Stimulated activated CD8-positive, alpha-beta memory T cell treated with anti-CD3 and anti-CD28 coated beads, Interleukin-12 subunit alpha, Interleukin-12 subunit beta, amount 100 ng/mL, for 1 hour (primary cell): ENCODE measurements around the gene PRKAR2B.

ENCODE experiments used
- DNase-seq: peaks from one replicate; pipeline ENCODE4 v3.0.0-alpha.2; 2020; ENCODE audit warnings: low read depth

The PRKAR2B gene

DNA sequence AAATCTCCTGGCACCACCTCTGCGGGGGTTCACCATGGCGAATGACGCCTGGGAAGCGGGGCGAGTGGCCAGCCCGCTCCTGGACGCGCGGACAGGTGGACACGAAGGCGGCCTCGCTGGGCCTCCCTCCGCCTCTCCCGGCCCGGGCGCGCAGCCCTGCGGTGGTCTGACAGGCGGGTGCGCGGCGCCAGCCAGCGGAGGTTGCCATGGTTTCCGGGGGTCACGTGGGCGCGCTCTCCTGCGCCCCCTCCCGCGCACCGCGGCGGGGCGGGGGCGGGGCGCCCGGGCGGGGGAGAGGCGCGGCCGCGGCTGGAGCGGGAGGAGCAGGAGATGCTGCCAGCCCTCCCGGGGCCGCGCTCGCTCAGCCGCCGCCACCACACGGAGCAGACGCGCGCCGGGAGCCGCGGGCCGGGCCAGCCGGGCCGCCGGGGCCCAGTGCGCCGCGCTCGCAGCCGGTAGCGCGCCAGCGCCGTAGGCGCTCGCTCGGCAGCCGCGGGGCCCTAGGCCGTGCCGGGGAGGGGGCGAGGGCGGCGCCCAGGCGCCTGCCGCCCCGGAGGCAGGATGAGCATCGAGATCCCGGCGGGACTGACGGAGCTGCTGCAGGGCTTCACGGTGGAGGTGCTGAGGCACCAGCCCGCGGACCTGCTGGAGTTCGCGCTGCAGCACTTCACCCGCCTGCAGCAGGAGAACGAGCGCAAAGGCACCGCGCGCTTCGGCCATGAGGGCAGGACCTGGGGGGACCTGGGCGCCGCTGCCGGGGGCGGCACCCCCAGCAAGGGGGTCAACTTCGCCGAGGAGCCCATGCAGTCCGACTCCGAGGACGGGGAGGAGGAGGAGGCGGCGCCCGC lies at the start of gene PRKAR2B:
Gene PRKAR2B, plus strand, starts transcription at position 359 of the 848 bp plus-strand sequence. Its CDS starts 203 bp downstream, at position 562.
- peak; percentile 53 for DNase-seq

DNA sequence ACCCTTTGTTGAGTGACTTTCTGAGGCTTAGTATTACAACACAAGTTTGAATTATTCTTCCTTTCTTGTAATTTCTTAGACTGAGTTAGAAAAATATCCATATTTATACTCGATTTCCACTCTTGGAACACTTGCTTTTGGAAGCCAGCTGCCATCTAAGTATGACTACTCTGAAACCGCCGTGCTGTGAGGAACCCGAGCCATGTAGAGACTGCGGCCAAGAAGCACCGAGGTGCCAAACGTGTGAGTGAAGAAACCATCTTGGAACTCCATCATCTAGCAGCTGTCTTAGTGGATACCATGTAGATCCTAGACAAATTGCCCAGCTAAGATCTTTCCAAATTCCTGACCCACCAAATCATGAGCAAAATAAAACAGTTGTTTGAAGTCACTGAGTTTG lies 49.7 kb upstream of the PRKAR2B start:
- no peak for DNase-seq

DNA sequence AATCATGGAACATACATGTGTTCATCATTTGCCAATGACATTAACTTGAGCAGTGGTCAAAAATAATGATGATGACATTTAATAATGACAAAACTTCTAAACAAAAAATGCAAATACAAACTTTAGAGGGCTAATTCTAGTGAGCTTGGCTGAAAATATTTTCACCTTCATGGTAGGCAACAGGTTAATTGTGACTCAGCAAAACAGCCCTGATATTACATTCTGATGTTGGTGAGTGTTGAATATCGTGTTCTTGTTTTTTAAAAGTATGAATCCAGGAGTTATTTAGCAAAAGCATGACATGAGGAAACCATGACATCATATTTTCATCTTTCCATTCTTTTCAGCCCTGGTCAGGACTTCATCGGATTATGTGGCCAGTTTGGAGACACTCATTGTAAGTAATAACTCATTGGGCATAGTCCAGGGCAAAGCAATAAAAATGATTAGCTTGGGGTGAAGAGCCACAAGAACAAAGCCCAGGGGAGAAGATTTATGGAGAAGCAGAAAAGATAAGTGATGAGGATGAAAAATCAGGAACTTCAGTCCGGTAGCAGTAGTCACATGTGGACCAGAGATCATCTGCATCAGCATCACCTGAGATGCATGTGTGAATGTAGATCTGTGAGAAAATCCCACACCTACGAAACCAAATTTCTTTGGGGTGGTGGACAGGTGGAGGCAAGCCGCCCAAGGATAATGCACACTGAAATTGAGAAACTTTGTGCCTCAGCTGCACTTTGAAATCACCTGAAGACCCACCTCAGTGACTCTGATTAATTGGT lies 46.8 kb upstream of the PRKAR2B start:
- DNase-seq = no peak

DNA sequence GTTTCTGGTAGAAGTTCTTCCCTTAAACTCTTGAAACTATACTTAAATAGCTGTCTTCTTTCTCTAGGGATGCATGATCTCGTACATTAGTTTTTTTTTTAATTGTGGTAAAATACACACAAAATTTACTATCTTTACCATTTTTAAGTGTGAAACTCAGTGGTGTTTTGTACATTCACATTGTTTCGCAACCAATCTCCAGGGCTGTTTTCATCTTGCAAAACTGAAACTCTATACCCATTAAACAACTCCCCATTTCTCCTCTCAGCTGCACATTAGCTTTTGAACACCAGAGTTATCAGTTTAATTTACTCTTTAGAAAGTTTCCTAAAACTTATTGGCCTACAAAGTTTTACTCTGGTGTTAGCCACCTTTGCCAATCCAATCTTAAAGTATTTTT lies 45.5 kb upstream of the PRKAR2B start:
- no peak for DNase-seq

DNA sequence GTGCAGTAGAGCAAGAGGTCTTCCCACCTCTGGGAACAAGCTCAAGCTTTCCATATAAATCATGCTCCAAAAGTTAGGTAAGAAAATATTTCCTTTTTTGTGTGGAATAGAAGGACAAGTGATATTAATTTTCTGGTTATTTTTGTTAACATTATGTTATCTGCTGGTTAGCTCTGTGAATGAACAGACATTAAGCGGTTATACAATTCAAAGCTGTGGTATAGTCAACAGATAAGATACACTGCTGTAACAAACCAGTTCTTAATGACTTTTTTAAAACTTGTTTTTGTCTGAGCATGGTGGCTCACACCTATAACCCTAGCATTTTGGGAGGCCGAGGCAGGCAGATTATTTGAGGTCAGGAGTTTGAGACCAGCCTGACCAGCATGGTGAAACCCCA lies 43.0 kb upstream of the PRKAR2B start:
- DNase-seq = no peak

DNA sequence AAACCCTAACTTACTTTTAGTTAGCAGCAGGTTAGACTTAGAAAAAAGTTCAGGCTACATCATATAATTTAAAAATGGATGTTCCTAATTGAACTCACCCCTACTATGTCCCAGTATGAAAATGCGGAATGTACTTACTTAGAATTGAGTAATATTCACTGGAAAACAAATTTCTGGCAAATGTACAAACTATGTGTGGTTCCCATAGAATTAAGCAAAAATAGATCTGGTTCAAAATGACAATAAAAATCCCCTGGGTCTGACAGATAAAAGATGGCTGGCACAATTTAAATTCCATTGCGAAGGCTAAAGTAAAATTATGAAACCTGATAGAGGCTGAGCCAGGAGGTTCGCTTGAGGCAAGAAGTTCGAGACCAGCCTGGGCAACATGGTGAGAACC lies 42.4 kb upstream of the PRKAR2B start:
- no peak for DNase-seq

DNA sequence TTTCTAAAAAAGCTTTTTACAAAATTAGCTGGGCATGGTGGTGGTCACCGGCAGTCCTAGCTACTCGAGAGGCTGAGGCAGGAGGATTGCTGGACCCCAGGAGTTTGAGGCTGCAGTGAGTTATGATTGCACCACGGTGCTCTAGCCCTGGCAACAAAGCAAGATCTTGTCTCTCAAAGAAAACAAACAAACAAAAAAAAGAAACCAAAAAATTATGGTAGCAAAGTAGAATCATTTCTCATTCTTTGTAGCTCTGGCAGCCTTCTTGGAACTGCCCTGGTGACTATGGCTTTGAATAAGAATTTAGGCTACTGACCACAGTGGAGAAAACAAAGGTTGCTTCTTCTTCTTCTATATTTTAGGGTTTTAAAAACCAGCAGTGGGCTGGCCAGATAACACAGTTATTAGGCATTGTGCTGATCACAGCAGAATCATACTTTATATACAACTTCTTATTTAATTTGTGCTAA lies 41.9 kb upstream of the PRKAR2B start:
- DNase-seq = no peak

DNA sequence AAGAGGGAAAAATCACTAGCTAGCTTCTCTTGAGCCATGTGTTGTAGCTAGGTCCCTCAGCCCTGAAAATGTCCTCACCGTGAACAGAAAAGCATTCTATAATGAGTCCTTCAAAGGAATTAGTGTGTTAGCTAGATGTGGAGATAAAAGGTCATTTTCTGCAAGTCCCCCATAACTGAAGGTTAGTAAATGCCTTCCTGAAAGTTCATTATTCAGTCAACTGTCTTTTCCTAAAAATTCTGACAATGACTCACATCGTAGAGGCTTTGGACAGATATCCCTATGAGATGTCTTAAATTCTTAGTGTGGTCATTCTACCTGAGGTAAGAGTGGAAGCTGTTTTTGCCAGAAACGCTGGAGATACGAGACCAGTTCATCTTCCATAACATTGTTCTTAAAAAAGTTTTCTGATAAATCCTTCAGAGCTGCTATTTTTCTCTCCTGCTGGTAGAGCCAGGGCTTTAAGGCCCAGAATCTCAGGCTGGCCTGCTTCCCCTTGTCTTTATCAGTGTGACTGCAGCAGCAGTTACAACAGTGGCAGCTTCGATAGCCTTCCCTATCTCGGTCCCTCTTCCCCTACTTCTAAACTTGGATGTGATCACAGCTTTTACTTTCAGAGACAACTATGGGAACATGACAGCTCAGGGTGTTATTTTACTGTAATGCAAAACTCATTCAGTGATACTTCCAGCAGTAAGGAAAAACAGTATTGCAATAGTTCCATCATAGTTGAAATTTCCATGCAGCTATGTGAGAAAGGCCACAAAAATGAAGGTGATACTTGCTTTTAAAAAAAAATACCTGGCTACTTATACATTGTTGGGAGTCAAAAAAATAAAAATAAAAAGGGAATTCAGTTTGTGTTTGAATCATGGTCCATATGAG lies 37.3 kb upstream of the PRKAR2B start:
- no peak for DNase-seq

DNA sequence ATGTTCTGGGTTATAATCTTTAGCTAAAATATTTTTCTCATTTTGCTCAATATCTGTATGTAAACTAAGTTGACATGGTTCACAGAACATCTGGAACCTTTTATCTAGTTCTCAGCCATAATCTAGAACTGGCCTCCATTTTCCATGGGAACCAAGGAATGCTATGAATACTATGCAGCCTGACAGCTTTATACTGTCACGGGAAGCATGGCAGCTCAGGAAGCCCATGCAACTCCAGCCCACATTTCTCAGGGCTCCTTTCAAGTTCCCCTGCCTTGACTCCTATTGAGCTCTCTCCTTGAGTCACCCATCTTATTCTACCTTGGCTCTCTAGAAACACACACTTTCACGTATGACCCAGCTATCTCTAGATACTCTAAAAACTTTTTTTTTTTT lies 36.6 kb upstream of the PRKAR2B start:
- no peak for DNase-seq

DNA sequence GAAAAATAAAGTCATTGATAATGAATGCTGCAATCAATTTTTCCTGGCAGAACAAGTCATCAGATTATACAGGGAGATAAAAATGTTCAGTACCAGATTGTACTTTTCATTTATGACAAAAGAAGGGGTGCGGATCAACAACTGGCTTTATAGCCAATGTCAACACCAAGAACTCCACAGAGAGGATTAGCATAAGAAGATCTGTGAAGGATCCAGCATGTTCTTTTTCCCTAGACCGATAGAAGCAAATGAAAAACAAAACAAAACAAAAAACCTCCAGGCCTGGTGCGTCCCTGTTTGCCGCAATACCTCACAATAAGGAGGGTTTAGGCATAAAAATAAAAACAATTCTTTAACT lies 34.7 kb upstream of the PRKAR2B start:
- no peak for DNase-seq

DNA sequence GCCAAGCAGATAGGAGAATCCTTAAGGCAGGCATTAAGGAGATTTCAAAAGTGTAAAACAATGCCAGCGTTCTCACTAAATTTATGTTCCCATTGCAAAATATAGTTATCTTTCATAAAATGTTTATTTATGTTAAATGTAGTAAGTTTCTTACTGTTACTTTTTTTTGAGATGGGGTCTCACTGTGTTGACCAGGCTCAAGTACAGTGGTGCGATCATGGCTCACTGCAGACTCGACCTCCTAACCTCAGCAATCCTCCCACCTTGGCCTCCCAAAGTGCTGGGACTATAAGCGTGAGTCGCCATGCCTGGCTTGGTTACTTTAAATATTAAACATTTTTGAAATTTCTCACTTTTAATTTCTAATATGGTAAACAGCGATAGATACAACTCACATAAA lies 31.8 kb upstream of the PRKAR2B start:
- DNase-seq = no peak

DNA sequence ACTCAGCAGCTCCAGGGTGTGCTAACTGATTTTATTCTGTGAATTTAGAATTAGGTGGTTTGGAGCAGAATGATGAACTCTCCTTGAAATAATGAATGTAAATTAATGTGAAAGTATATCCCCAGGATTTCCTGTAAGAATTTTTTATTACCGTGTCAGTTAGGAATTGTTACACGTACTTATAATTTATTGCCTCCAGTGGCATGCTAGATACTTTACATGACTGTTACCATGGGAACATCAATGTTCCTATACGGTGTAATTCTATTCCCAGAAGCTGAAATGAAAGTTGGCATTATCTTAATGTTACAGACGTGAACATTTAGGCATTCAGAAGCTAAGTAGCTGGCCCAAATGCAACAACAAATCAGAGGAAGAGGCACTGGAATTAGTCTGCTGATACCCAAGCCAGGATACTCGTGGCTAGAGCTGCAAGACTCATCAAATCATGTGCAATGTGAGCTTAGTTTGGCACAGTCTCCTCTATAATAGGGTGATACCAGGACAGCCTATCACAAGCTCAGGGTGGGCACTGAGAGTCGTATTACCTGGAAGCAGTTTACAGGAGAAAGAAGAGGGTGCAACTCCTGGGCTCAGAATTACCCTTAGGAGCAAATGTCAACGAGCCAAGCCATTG lies 30.0 kb upstream of the PRKAR2B start:
- no peak for DNase-seq

DNA sequence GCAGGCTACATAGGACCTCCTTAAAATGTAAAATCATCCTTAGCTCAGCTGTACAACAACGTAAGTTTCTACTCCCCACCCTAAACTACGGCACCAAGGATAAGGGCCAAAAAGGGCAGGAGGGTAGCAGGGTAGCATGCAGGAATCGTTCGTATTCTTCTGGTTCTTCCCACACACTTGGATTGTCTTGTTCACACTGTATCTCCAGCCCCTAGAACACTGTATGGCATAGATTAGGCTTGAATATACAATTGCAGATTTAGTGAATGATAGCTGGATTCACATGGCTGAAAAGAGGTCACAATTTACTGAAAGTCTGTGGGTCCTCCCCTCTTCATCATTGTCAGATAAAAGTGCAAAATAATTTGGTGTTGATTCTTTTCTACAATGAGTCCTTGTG lies 28.2 kb upstream of the PRKAR2B start:
- DNase-seq = no peak

DNA sequence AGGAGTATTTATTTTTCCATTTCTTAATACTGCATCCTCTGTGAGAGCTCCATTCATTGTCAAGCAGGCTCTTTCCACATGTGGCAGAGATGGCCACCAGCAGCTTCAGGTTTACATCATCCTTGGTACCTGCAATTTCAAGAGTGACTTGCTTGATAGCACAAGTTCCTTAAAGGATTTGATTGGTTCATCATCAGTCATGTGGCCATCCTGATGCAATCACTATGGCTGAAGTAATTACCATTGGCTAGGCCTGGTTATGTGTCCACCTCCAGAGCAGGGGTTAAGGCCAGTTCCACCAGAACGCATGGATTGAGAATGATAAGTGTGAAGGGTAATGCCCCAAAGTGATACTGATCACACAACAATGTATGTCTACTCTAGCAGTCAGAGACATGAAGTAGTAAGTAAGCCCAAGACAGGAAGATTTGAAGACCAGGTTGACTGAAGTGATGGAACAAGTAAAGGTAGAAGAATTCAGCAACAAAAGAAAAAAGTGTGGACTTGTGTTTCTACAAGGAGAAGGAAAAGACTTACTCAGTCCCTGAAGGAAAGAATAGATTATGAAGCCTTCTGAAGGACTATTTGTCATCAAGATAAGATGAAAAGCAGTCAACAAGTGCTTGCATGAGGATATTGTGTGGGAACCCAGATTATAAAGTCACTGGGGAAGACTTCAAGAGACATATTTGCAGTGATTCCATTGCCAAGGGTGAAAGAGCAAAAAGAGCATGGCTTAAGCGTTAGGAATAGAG lies 26.4 kb upstream of the PRKAR2B start:
- DNase-seq = no peak

DNA sequence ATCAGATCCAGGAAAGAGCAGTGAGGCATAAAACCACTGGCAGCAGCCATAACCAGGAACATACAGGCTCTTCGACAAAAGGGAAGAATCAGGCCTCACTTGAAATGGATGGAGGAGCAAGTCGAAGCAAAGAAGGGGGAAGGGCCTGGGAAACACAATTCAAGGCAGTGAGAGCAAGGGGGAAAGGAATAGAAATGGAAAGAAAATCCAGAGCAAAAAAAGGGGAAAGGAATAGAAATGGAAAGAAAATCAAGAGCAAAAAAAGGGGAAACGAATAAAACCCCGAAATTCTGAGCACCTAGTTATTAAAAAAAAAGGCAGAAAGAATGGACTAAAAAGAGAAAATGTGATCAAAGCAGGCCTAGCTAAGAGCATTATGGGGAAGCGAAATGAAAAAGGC lies 24.1 kb upstream of the PRKAR2B start:
- DNase-seq = no peak

DNA sequence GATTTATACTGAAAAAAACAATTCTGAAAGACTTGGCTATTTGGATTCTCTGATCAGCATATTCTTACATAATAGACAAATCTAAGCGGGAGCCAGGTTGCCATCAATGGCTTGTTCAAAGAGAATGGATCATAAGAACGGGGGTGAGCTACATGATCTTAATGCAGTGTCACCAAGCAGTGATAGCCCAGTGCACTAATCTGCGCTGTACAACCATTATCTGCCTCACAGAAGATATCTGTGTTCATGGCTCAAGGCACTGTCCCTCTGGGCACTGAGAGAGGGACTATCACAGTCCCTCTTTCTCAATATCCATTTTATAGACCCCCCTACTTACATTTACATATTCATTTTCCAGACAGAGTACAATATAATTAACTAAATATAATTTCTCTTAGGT lies 22.9 kb upstream of the PRKAR2B start:
- DNase-seq = no peak

DNA sequence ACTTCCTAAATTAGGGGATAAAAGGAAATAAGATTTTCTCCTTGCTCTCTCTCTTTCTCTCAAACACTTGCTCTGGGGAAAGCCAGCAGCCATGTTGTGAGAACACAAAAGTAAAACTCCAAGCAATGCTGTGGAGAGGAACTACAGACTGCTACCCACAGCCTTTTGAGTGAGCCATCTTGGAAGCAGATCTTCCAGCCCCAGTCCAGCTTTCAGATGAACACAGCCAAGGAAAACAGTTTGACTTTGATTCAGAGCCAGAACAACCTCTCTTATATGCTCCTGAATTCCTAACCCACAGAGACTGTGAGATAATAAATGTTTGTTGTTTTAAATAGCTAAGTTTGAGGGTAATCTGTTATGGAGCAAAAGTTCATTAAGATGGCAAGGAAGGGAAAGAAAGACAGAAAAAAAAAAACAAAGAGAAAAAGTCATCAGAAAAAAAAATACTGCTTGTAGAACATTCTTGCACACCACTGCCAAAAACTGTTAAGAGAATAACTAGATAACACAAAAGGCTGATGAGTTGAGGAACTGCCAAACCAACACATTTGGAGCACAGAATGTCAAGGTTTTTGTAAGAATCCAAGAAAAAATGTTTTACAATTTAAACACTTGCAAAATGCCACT lies 20.9 kb upstream of the PRKAR2B start:
- DNase-seq = no peak

DNA sequence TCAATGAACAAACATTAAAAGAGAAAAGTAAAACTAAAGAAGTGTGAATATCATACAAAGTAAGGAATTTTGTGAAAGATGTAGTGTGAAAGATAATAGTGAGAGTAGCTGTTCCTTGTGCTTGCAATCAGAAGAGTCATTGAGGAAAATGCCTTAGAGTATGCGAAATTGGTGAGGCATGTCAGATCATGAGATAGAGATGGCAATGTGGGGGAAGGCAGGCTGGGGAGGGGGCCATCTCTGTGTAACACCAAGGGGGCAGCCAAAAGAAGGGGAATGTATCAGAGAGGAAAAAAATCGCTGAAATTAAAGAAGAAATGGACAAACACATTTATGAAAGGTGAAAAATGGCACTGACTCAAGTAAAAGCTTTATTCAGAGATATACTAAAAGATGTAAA lies 19.6 kb upstream of the PRKAR2B start:
- DNase-seq = no peak

DNA sequence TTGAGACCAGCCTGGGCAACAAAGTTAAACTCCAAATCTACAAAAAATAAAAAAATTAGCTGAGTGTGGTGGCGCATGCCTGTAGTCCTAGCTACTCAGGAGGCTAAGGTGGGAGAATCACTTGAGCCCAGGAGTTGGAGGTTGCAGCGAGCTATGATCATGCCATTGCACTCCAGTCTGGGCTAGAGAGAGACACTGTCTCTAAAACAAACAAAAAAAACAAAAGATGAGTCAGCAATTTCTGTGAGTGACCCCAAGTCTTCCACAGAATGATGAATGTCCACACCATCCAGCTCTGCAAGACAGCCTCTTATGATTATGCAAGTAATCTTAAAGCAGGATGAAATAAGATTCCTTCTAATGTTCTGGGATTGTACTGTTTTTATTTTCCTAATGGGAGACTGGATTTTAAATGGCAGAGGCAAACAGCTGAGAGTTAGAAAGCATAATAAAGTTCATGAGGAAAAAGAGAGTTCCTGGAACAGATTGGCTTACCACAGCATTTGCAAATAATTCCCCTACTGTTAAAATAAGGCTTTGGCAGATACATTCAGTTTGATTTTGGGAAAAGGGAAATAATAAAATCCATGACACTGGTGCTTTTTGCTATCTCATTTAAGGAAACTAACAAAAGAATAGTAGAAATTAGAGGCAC lies 18.9 kb upstream of the PRKAR2B start:
- no peak for DNase-seq

DNA sequence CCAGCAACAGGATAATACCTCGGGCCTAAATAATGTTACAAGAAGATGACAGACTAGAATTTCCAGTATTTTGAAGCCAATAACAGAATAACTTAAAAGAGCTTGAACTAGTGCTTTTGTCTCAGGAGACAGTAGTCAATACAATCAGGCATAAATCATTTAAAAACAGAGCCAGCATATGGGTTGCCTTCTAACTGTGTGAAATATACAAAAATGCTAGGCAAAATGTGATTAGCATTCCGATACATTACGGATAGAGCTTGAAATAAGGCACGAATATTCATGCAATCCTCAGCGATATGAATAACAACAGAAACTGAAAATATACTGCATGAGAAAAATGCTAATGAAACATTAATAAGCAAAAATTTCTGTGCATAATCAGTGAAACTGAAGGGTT lies 18.3 kb upstream of the PRKAR2B start:
- DNase-seq = no peak
